Measurements from ENCODE around the gene GPC5.

GPC5 gene

GRCh38 chr13:91357613-91358386, 40.6 kb upstream of the GPC5 start:
- TF ChIP-seq TAF1 (IDR thresholded peaks at IDR 0.05; ENCODE audit: borderline replicate concordance, insufficient read depth, low read length) = no peak
- no peak for TF ChIP-seq REST (IDR thresholded peaks at IDR 0.05; ENCODE audit: insufficient read depth in 1 of 2, low read depth in 2 of 2, low read length in 2 of 2)
- no peak for TF ChIP-seq FOXP2 (optimal IDR thresholded peaks at IDR 0.05; ENCODE audit: borderline replicate concordance, extremely low read depth, extremely low read length, insufficient read depth)
- no peak for TF ChIP-seq SIN3A (IDR thresholded peaks at IDR 0.05; ENCODE audit: borderline replicate concordance, insufficient read depth, low read length)
- TF ChIP-seq POLR2AphosphoS5 (IDR thresholded peaks at IDR 0.05; ENCODE audit: low read depth, low read length) = no peak; the same call in none of the 2 replicates

- no peak for TF ChIP-seq FOXP2 (optimal IDR thresholded peaks at IDR 0.05; ENCODE audit: borderline replicate concordance, extremely low read depth, extremely low read length, insufficient read depth)
- peak; percentile 60; the same call in 1 of the 2 replicates for TF ChIP-seq POLR2AphosphoS5 (IDR thresholded peaks at IDR 0.05; ENCODE audit: low read depth, low read length)
These were observed 40.0 kb upstream of the GPC5 start for GRCh38 chr13:91358387-91358782.

- TF ChIP-seq FOXP2 (optimal IDR thresholded peaks at IDR 0.05; ENCODE audit: borderline replicate concordance, extremely low read depth, extremely low read length, insufficient read depth) = no peak
- no peak for TF ChIP-seq REST (IDR thresholded peaks at IDR 0.05; ENCODE audit: insufficient read depth in 1 of 2, low read depth in 2 of 2, low read length in 2 of 2)
- no peak for TF ChIP-seq TAF1 (IDR thresholded peaks at IDR 0.05; ENCODE audit: borderline replicate concordance, insufficient read depth, low read length)
- no peak for TF ChIP-seq POLR2AphosphoS5 (IDR thresholded peaks at IDR 0.05; ENCODE audit: low read depth, low read length)
- TF ChIP-seq SIN3A (IDR thresholded peaks at IDR 0.05; ENCODE audit: borderline replicate concordance, insufficient read depth, low read length) = no peak
These were observed 39.3 kb upstream of the GPC5 start for GRCh38 chr13:91359111-91359510.

- TF ChIP-seq REST (IDR thresholded peaks at IDR 0.05; ENCODE audit: insufficient read depth in 1 of 2, low read depth in 2 of 2, low read length in 2 of 2) (no peak), FOXP2 (optimal IDR thresholded peaks at IDR 0.05; ENCODE audit: borderline replicate concordance, extremely low read depth, extremely low read length, insufficient read depth) (no peak), TAF1 (IDR thresholded peaks at IDR 0.05; ENCODE audit: borderline replicate concordance, insufficient read depth, low read length) (no peak), SIN3A (IDR thresholded peaks at IDR 0.05; ENCODE audit: borderline replicate concordance, insufficient read depth, low read length) (no peak), POLR2AphosphoS5 (IDR thresholded peaks at IDR 0.05; ENCODE audit: low read depth, low read length) (no peak)
These were observed 38.8 kb upstream of the GPC5 start for GRCh38 chr13:91359631-91360030.

GRCh38 chr13:91360246-91360751, 38.1 kb upstream of the GPC5 start:
- no peak for TF ChIP-seq SIN3A (IDR thresholded peaks at IDR 0.05; ENCODE audit: borderline replicate concordance, insufficient read depth, low read length)
- no peak for TF ChIP-seq REST (IDR thresholded peaks at IDR 0.05; ENCODE audit: insufficient read depth in 1 of 2, low read depth in 2 of 2, low read length in 2 of 2)

Data from PFSK-1 (cell line).